ENCODE data around the gene MAP3K14. TPM values are rescaled to one million over a fixed set of nuclear protein-coding genes. Genes with fewer than 3 reads are reported as not detected.
A peak's percentile ranks its signal among the peaks of the same experiment; 100 is the strongest.

The MAP3K14 gene
- total RNA-seq, 4 donors from 2014 or later, result 18.0 to 62.8 (median 34.0) TPM

DNA sequence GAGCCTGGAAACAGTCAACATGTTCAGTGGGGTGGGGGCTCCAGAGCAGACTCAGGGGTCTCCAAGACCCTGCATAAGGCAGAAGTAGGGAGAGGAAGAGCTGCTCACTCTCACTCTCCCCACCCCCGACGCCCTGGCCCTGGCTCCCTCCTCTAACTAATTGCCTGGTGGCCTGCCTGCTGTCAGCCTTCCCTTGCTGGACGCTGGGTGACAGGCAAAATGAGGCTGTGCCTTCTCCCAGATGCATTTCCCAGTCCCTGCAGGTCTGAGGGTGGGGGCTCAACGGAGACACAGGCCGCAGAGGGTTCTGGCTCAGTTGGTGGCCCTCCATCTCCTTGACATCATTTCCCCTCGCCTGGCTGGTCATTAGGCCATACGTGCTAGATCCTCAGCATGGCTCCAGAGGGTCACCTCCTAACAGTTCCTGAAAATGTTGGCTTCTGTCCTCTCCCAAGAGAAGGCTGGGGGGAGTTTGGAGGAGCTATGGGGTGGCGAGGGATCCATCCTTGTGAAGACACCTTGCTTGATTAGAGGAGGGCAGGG, 93.8 kb downstream of the MAP3K14 start:
- peaks cover 19 to 20% of the 10 kb centered on the region in 2 donors for H3K4me1 ChIP-seq
- peak overlapping the region; percentile 51 to 65 (median 59) for H3K27ac ChIP-seq
- H3K36me3 ChIP-seq, result no peaks in the 10 kb centered on the region
- TF ChIP-seq, protein P1, sequence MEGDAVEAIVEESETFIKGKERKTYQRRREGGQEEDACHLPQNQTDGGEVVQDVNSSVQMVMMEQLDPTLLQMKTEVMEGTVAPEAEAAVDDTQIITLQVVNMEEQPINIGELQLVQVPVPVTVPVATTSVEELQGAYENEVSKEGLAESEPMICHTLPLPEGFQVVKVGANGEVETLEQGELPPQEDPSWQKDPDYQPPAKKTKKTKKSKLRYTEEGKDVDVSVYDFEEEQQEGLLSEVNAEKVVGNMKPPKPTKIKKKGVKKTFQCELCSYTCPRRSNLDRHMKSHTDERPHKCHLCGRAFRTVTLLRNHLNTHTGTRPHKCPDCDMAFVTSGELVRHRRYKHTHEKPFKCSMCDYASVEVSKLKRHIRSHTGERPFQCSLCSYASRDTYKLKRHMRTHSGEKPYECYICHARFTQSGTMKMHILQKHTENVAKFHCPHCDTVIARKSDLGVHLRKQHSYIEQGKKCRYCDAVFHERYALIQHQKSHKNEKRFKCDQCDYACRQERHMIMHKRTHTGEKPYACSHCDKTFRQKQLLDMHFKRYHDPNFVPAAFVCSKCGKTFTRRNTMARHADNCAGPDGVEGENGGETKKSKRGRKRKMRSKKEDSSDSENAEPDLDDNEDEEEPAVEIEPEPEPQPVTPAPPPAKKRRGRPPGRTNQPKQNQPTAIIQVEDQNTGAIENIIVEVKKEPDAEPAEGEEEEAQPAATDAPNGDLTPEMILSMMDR (IDR thresholded peaks at IDR 0.05 in 4 of 5, conservative IDR thresholded peaks at IDR 0.05 in 1 of 5), result no peak
- TF ChIP-seq POLR2A (IDR thresholded peaks at IDR 0.05), result no peak
- peaks cover 0 to 4% (median 0%) of the 10 kb centered on the region in 3 donors for H3K27me3 ChIP-seq
- DNase-seq (no peak), ATAC-seq (no peak)
- intact Hi-C loops (cut with DNase I; ENCODE audit: low total_unique reads), result no loop called here
- in situ Hi-C loops (cut with MboI; ENCODE audit: low sequenced_read_pairs in 4 of 4), result loop anchor here in 2 of 4 donors (10.0 to 25.0 kb wide), 2 partner anchors 102 to 614 kb away; partner anchors contain the start of gene SPPL2C (in 1 of the 2)
- H3K4me3 ChIP-seq, result peak overlapping the region in 3 of 4 donors; percentile 15 to 53 (median 43)
- H3K9me3 ChIP-seq, result no peaks in the 10 kb centered on the region

DNA sequence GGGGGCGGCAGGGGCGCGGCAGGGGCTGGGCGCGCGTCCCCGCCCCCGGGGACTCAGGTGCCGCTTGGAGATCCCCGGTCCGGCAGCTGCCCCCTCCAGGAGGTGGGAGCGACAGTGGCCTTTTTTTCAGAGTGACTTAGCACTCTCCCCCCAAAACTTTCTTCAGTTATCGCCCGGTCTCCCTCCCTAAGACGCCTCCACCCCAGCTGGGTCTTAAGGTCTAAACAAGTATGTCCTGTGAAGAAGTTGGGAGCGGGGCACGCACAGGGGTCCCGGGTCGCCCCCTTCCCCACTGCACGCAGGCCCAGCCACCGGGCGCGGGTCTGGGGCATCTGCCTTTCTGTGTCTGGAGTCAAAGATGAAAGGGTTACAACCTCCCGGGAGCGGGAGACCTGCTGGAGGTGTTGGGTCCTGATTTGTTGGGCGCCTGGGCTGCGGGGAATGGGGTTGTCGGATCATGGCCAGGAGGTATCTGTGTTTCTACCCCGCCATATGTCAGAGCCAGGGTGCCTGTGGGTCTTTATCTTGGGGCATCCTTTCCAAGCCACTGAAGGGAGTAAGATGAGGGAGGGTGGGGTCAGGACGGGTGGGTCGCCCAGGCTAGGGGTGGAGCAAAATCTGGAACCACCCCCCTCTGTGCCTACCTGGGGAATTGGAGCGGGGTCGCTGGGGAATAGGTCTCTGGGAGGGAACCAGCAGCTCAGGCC, 94.4 kb downstream of the MAP3K14 start:
- peak overlapping the region; percentile 51 to 65 (median 59) for H3K27ac ChIP-seq
- H3K27me3 ChIP-seq, result peaks cover 0 to 4% (median 0%) of the 10 kb centered on the region in 3 donors
- ATAC-seq (no peak), DNase-seq (no peak)
- H3K9me3 ChIP-seq, result no peaks in the 10 kb centered on the region
- H3K36me3 ChIP-seq, result no peaks in the 10 kb centered on the region
- peaks cover 14% of the 10 kb centered on the region in 2 donors for H3K4me1 ChIP-seq
- TF ChIP-seq, protein P1 (IDR thresholded peaks at IDR 0.05 in 4 of 5, conservative IDR thresholded peaks at IDR 0.05 in 1 of 5), result no peak
- TF ChIP-seq POLR2A (IDR thresholded peaks at IDR 0.05), result no peak
- in situ Hi-C loops (cut with MboI; ENCODE audit: low sequenced_read_pairs in 4 of 4) (loop anchor here in 2 of 4 donors (10.0 to 25.0 kb wide), 2 partner anchors 102 to 615 kb away; partner anchors contain the start of gene SPPL2C (in 1 of the 2)), intact Hi-C loops (cut with DNase I; ENCODE audit: low total_unique reads) (no loop called here)
- peak overlapping the region; percentile 43 to 58 (median 48) for H3K4me3 ChIP-seq

DNA sequence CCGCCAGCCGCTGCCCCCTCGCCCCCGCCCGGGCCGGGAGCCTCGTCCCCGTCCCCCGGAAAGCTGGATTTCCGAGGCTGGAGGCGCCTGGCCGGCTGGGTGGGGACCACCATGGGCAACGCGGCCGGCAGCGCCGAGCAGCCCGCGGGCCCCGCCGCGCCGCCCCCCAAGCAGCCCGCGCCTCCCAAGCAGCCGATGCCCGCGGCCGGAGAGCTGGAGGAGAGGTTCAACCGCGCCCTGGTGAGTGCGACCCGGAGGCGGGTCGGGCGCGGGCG, 94.9 kb downstream of the MAP3K14 start:
- Histone ChIP-seq H3K36me3 (no peaks in the 10 kb centered on the region), H3K4me1 (peaks cover 14% of the 10 kb centered on the region in 2 donors), H3K27ac (peak overlapping the region; percentile 51 to 65 (median 59)), H3K9me3 (no peaks in the 10 kb centered on the region), H3K27me3 (peaks cover 0 to 4% (median 0%) of the 10 kb centered on the region in 3 donors), H3K4me3 (peak overlapping the region; percentile 43 to 58 (median 48))
- TF ChIP-seq, protein P1 (IDR thresholded peaks at IDR 0.05 in 4 of 5, conservative IDR thresholded peaks at IDR 0.05 in 1 of 5), result no peak
- TF ChIP-seq POLR2A (IDR thresholded peaks at IDR 0.05), result no peak
- ATAC-seq (no peak), DNase-seq (no peak)
- intact Hi-C loops (cut with DNase I; ENCODE audit: low total_unique reads), result no loop called here
- in situ Hi-C loops (cut with MboI; ENCODE audit: low sequenced_read_pairs in 4 of 4), result loop anchor here in 2 of 4 donors (10.0 to 25.0 kb wide), 2 partner anchors 103 to 615 kb away; partner anchors contain the start of gene SPPL2C (in 1 of the 2)

DNA sequence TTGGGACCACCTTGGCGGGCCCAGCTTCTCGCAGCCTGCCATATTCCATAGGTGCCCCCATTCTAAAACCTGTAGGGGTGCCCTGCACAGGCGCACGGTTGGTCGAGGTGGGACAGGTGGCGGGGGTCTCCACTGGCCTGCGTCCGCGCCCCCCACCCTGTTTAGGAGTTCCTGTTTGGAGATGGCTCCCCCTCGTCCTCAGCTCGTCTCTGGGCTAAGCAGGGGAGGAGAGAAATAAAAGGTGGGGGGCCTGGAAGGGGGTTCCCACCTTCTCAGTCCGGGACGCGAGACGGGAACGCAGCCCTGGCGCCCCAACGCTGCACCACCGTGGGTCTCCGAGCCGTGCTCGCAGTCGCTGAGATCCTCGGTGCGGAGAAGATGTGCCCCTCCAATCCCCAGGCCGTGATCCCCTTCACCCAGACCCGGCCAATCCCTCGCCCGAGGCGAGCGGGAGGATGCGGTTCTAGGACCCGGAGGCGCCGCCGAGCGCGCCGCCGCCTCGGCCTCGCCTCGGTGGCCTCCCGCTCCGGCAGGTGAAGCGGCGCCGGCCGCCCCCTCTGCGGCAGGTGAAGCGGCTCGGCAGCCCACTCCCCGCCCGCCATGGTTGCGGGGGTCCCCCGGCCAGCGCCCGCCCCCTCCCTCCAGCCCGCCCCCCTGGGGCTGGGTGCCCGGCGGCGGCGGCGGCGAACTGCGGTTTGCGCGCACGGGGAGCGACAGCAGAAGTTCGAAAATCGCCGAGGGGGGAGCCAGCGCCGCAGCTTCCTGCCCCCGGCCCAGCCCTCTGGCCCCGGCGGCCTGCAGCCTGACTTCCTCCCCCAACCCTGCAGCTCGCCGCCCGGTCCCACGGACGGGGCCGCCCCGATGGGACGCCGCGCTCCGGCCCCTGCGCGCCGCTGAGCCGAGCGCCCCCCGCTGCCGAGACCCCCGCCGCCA, 95.5 kb downstream of the MAP3K14 start, which contains the start of gene FMNL1:
Gene FMNL1, plus strand, starts transcription at position 805 of the 933 bp plus-strand sequence. CDS start 240 bp downstream, outside the sequence.
- H3K4me1 ChIP-seq, result peaks cover 9 to 10% of the 10 kb centered on the region in 2 donors
- ATAC-seq, result peak in 1 of 2 donors; percentile 11
- intact Hi-C loops (cut with DNase I; ENCODE audit: low total_unique reads), result no loop called here

More for the DNA sequence above, 95.5 kb downstream of the MAP3K14 start, which contains the start of gene FMNL1:
- H3K9me3 ChIP-seq, result no peaks in the 10 kb centered on the region
- peak within 1 kb of the TSS; percentile 43 to 58 (median 52) for H3K4me3 ChIP-seq
- no peak for DNase-seq
- H3K27ac ChIP-seq, result peak within 1 kb of the TSS; percentile 51 to 65 (median 59)
- no peaks in the 10 kb centered on the region for H3K36me3 ChIP-seq
- in situ Hi-C loops (cut with MboI; ENCODE audit: low sequenced_read_pairs in 4 of 4), result loop anchor here in 2 of 4 donors (10.0 to 25.0 kb wide), 2 partner anchors 103 to 616 kb away; partner anchors contain the start of gene SPPL2C (in 1 of the 2)
- peaks cover 0 to 4% (median 0%) of the 10 kb centered on the region in 3 donors for H3K27me3 ChIP-seq
- peak in 1 of 2 donors; percentile 27 for TF ChIP-seq POLR2A (IDR thresholded peaks at IDR 0.05)
- TF ChIP-seq, protein P1 (IDR thresholded peaks at IDR 0.05 in 4 of 5, conservative IDR thresholded peaks at IDR 0.05 in 1 of 5), result no peak

Data from gastrocnemius medialis (tissue), 4 donors.